ENCODE data around the gene MRPS11. TPM values are rescaled to one million over a fixed set of nuclear protein-coding genes. Genes with fewer than 3 reads are reported as not detected.
"Not testable (repeated sequence)": the region's sequence is repeated elsewhere in the genome, so short reads cannot be mapped to it uniquely, and the experiment has no call there.

The MRPS11 gene
- total RNA-seq, 2 experiments from 2014 or later = 76.7 to 78.1 TPM

DNA sequence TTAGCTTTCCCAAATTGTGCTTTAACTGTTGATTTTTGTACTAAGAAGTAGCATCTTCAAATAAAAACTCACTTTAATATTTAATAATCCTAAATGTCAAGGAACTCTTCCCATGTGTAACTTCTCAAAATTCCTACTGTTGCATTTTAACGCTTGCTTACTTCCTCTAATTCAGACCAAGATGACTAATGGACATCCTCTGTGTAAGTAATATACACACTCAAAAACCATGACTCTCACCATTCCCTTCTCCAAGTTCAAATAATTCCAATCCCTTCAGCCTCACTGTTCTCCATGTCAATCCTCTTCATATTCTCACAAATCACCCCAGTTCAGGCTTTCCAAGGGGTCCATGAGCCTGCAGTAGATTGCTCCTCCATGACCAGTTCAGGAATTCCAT, 13.3 kb upstream of the MRPS11 start:
- CTCF ChIA-PET = interaction anchor here (1.0 to 2.4 kb wide), 5 partner anchors 14 to 186 kb away, joined by 3 to 7 read pairs (median 3); partner anchors contain the start of genes MRPL46 and MRPS11
- POLR2A ChIA-PET = no interaction called here

DNA sequence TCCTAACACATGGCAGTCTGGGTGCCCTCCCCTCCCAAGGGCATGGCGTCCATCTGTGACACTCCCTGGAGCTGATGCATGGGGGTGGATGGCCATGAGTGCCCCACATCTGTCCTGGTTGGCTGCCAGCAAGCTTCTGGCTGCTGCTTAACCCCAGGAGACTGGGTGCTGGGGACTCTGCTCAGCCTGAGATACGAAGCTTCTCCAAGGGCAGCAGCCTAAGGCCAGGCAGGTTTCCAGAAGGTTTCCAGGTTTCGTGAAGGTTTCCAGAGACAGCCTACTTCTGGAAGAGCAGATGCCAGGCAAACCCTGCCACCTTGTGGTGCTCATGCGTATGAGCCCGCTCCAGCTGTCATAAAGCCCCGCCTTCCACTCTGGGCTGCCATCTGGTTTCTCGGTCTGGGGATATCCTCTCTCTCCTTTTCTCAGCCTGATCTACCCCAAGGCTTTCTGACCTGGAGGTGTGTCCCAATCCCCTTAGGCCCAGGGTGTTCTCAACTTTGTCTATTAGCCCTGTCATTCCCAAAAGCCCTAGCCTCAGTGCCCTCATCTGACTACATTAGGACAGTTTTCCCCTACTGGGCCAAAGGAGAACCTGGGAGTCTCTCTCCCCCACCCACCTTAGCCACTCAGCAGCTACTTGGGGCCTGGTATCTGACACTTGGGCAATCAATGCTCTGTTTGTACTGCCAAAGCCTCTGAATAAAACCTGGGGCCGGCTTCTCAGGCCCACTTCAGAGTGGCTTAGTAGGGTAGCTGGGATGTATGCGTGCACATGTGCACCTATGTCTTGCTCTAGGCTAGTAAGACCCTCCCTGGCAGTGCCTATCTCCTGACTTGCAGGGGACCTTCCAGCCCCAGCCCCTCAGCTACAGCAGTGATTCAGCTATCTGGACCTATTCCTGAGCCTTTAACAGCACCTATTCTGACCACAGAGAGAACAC, 12.4 kb upstream of the MRPS11 start:
- POLR2A ChIA-PET = no interaction called here
- CTCF ChIA-PET = interaction anchor here (1.0 to 2.4 kb wide), 6 partner anchors 13 to 209 kb away, joined by 3 to 7 read pairs (median 3); partner anchors contain the start of genes MRPL46 and MRPS11

DNA sequence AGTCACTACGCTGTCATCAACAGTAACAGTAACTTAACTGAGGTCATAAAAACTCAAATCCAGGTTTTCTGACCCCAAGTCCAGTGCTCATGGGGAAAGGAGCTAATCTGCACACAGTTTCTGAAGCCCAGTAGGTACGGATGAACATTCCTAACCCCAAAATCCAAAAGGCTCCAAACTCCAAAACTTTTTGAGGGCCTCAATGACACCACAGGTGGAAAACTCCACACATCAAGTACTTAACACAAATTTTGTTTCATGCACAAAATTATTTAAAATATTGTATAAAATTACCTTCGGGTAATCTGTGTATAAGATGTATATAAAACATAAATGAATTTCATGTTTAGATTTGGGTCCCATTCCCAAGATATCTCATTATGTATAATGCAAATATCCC, 10.8 kb upstream of the MRPS11 start:
- ChIA-PET CTCF (interaction anchor here (1.2 to 1.3 kb wide), 2 partner anchors 28 to 210 kb away, joined by 3 read pairs; no protein-coding TSS in a partner anchor), POLR2A (interaction anchor here (0.5 kb wide), 1 partner anchor 168 kb away, joined by 3 read pairs; no protein-coding TSS in a partner anchor)

GRCh38 chr15:88463870-88464532, 3.5 kb upstream of the MRPS11 start:
- ChIA-PET POLR2A (no interaction called here), CTCF (interaction anchor here (0.5 kb wide), 1 partner anchor 1290 kb away, joined by 5 read pairs; no protein-coding TSS in a partner anchor)

GRCh38 chr15:88465633-88466224, 1.8 kb upstream of the MRPS11 start:
- POLR2A ChIA-PET = interaction anchor here (0.6 to 0.7 kb wide), 2 partner anchors 87 to 169 kb away, joined by 3 to 4 read pairs; no protein-coding TSS in a partner anchor
- CTCF ChIA-PET = interaction anchor here (0.6 kb wide), 1 partner anchor 13 kb away, joined by 3 read pairs; no protein-coding TSS in a partner anchor

- CTCF ChIA-PET = interaction anchor here (1.0 to 2.5 kb wide), 4 partner anchors 10 to 190 kb away, joined by 3 to 7 read pairs (median 4); no protein-coding TSS in a partner anchor
- POLR2A ChIA-PET = interaction anchor here (0.8 to 1.3 kb wide), 3 partner anchors 10 to 181 kb away, joined by 3 to 4 read pairs (median 4); partner anchors contain the start of gene ISG20
Observed at GRCh38 chr15:88467935-88468528, 524 bp downstream of the MRPS11 start.

- POLR2A ChIA-PET = not testable (repeated sequence)
- CTCF ChIA-PET = interaction anchor here (2.5 kb wide), 1 partner anchor 13 kb away, joined by 7 read pairs; no protein-coding TSS in a partner anchor
Observed at GRCh38 chr15:88468721-88469120, 1.2 kb downstream of the MRPS11 start.

GRCh38 chr15:88469321-88469720, 1.8 kb downstream of the MRPS11 start:
- ChIA-PET POLR2A (no interaction called here), CTCF (no interaction called here)

DNA sequence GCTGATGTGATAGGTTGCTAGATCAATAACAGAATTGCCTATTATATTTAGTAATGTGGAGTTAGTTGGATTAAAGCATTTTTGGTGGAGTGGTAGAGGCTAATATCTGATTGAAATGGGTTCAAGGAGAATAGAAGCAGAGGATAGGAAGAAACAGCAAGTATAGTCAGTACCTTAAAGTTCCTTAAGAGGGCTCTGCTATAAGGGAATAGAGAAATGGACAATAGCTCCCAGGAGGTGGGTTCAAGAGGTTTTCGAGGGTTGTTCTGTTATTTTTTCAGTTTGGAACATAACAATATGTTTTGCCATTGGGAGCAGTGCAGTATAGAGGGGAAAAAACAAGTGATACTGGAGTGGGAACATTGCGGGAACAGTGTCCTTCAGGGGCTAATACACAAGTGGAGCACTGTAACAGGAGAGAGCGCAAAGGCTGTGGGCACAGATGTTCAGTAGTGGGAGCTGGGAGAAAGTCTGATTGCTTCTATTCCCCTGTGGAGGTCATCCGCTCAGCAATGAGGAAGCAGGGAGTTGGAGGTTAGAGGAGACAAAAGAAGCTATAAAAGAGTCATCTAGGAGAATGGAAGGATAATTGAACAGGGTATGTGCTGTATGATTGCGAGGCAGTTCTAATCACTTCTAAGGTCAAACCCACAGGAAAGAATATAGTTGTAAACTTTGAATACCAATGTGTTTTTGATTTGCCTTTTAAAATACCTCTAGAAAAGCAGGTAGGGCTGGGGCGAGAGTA, 3.3 kb downstream of the MRPS11 start:
- CTCF ChIA-PET = no interaction called here

DNA sequence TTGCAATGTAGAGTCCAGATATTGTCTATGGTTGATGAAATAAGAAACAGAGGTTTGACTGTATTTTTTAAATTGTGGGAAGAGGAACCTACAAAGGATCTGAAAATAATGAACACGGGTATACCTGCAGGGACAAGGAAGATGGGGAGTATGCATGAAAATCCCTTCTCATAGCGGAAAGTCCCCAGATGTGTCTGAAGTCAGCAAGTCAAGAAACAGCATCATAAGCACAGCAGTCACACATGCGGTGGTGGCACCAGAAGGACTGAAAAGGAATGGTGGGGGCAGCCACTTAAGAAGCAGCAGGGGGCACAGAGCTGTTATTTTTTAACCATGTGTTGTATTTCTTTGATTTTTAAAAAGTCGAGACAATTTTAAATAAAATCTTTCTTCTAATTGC, 4.7 kb downstream of the MRPS11 start:
- ChIA-PET POLR2A (no interaction called here), CTCF (no interaction called here)

More for the DNA sequence above, 3.3 kb downstream of the MRPS11 start:
- POLR2A ChIA-PET = interaction anchor here (0.6 kb wide), 1 partner anchor 587 kb away, joined by 3 read pairs; no protein-coding TSS in a partner anchor

DNA sequence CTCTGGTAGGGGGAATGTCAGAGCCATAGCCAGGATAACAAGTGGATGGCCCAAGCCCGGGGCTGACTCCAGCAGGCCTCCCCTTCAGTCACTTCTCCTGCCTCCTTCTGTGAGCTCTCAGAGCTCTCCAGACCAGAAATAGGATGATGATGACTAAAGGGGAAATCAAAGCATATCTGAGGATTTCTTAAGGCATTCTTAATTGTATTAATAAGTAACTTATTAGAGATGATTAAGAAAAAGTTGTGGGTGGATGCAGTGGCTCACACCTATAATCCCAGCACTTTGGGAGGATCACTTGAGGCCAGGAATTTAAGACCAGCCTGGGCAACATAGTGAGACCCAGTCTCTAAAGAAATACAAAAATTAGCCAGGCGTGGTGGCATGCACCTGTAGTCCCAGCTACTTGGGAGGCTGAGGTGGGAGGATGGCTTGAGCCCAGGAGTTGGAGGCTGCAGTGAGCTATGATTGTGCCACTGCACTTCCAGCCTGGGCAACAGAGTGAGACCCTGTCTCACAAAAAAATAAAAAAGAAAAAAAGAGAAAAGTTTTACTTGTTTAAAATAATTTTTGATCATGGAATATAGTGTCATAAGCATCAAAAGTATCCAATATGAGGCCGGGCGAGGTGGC, 6.3 kb downstream of the MRPS11 start:
- POLR2A ChIA-PET = not testable (repeated sequence)
- CTCF ChIA-PET = interaction anchor here (0.6 kb wide), 1 partner anchor 49 kb away, joined by 3 read pairs; no protein-coding TSS in a partner anchor

- ChIA-PET CTCF (interaction anchor here (0.9 kb wide), 1 partner anchor 62 kb away, joined by 3 read pairs; no protein-coding TSS in a partner anchor), POLR2A (no interaction called here)
Observed at GRCh38 chr15:88476635-88477060, 9.1 kb downstream of the MRPS11 start.

- ChIA-PET CTCF (interaction anchor here (0.9 kb wide), 1 partner anchor 62 kb away, joined by 3 read pairs; no protein-coding TSS in a partner anchor), POLR2A (no interaction called here)
Observed at GRCh38 chr15:88477126-88477525, 9.6 kb downstream of the MRPS11 start.

- CTCF ChIA-PET = interaction anchor here (0.7 kb wide), 1 partner anchor 34 kb away, joined by 3 read pairs; no protein-coding TSS in a partner anchor
- POLR2A ChIA-PET = no interaction called here
Observed at GRCh38 chr15:88477904-88478303, 10.4 kb downstream of the MRPS11 start.

GRCh38 chr15:88479169-88479568, 11.7 kb downstream of the MRPS11 start:
- POLR2A ChIA-PET = no interaction called here
- CTCF ChIA-PET = no interaction called here

- ChIA-PET CTCF (no interaction called here), POLR2A (no interaction called here)
Observed at GRCh38 chr15:88480981-88481380, 13.5 kb downstream of the MRPS11 start.

DNA sequence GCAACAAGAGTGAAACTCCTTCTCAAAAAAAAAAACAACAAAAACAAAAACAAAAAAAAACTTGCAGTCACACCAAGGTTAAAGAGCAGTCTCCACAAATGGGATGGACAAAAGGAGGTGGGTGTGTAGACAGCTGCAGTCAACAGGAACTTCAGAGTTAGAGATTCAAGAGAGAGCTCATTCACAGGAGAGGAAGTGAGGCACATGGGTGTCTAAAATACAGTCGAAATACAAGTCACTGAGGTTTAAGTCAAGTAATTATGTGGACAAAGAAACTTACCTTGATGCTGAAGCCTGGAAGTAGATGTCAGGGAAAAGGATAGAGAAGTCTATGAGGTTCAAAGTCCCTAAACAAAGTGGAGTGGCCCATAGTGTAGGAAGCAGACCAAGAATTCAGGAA, 14.8 kb downstream of the MRPS11 start:
- ChIA-PET CTCF (no interaction called here), POLR2A (no interaction called here)

Data from activated CD8-positive, alpha-beta memory T cell treated with anti-CD3 and anti-CD28 coated beads for 36 hours (primary cell).